ENCODE results near the gene ADAP1.

Gene ADAP1

GRCh38 chr7:919114-919442 lies 35.4 kb downstream of the ADAP1 start:
- Histone ChIP-seq H3K27me3 (ENCODE audit: insufficient read depth, low read length, poor library complexity) (no peaks in the 10 kb centered on the region), H3K36me3 (ENCODE audit: insufficient read depth, low read length) (no peaks in the 10 kb centered on the region)
- TF ChIP-seq CTCF (IDR thresholded peaks at IDR 0.05; ENCODE audit: borderline replicate concordance, extremely low read depth, low read length, poor library complexity, severe bottlenecking) (no peak), EZH2 (IDR thresholded peaks at IDR 0.05; ENCODE audit: borderline replicate concordance, low read depth, low read length, severe bottlenecking) (no peak)

GRCh38 chr7:918441-919113 lies 35.9 kb downstream of the ADAP1 start:
- Histone ChIP-seq H4K20me1 (ENCODE audit: insufficient read depth, low read length) (no peaks in the 10 kb centered on the region; the same call in 1 of the 2 replicates), H3K36me3 (ENCODE audit: insufficient read depth, low read length) (no peaks in the 10 kb centered on the region), H2AFZ (ENCODE audit: low read depth, low read length) (no peak overlapping the region), H3K79me2 (ENCODE audit: insufficient read depth, low read length) (no peaks in the 10 kb centered on the region), H3K9ac (ENCODE audit: low read depth, low read length) (no peak overlapping the region), H3K4me1 (ENCODE audit: insufficient read depth, low read length) (peaks cover 17% of the 10 kb centered on the region), H3K9me3 (ENCODE audit: insufficient read depth, low read length, severe bottlenecking) (no peaks in the 10 kb centered on the region), H3K4me3 (ENCODE audit: low read depth in 1 of 2, low read length in 2 of 2) (no peak overlapping the region), H3K27ac (ENCODE audit: low read length) (no peak overlapping the region), H3K27me3 (ENCODE audit: insufficient read depth, low read length, poor library complexity) (no peaks in the 10 kb centered on the region), H3K4me2 (ENCODE audit: insufficient read depth, low read length) (no peak overlapping the region)
- ATAC-seq (ENCODE audit: insufficient read depth, low read depth) (no peak), DNase-seq (no peak)
- no peak for TF ChIP-seq EZH2 (IDR thresholded peaks at IDR 0.05; ENCODE audit: borderline replicate concordance, low read depth, low read length, severe bottlenecking)
- TF ChIP-seq CTCF (IDR thresholded peaks at IDR 0.05; ENCODE audit: borderline replicate concordance, extremely low read depth, low read length, poor library complexity, severe bottlenecking): no peak

More at GRCh38 chr7:919114-919442, 35.4 kb downstream of the ADAP1 start:
- Histone ChIP-seq H3K79me2 (ENCODE audit: insufficient read depth, low read length) (no peaks in the 10 kb centered on the region), H2AFZ (ENCODE audit: low read depth, low read length) (no peak overlapping the region), H3K9me3 (ENCODE audit: insufficient read depth, low read length, severe bottlenecking) (no peaks in the 10 kb centered on the region), H4K20me1 (ENCODE audit: insufficient read depth, low read length) (no peaks in the 10 kb centered on the region; the same call in 1 of the 2 replicates), H3K27ac (ENCODE audit: low read length) (no peak overlapping the region), H3K4me1 (ENCODE audit: insufficient read depth, low read length) (peaks cover 20% of the 10 kb centered on the region), H3K4me3 (ENCODE audit: low read depth in 1 of 2, low read length in 2 of 2) (no peak overlapping the region), H3K9ac (ENCODE audit: low read depth, low read length) (no peak overlapping the region), H3K4me2 (ENCODE audit: insufficient read depth, low read length) (no peak overlapping the region)
- no peak for ATAC-seq (ENCODE audit: insufficient read depth, low read depth)
- no peak for DNase-seq

- Histone ChIP-seq H4K20me1 (ENCODE audit: insufficient read depth, low read length) (no peaks in the 10 kb centered on the region; the same call in 1 of the 2 replicates), H3K9me3 (ENCODE audit: insufficient read depth, low read length, severe bottlenecking) (no peaks in the 10 kb centered on the region), H3K4me3 (ENCODE audit: low read depth in 1 of 2, low read length in 2 of 2) (no peak overlapping the region), H3K27me3 (ENCODE audit: insufficient read depth, low read length, poor library complexity) (no peaks in the 10 kb centered on the region), H3K27ac (ENCODE audit: low read length) (no peak overlapping the region), H3K79me2 (ENCODE audit: insufficient read depth, low read length) (no peaks in the 10 kb centered on the region), H3K4me2 (ENCODE audit: insufficient read depth, low read length) (no peak overlapping the region), H3K4me1 (ENCODE audit: insufficient read depth, low read length) (peaks cover 13% of the 10 kb centered on the region), H3K36me3 (ENCODE audit: insufficient read depth, low read length) (no peaks in the 10 kb centered on the region), H3K9ac (ENCODE audit: low read depth, low read length) (no peak overlapping the region), H2AFZ (ENCODE audit: low read depth, low read length) (no peak overlapping the region)
- no peak for TF ChIP-seq CTCF (IDR thresholded peaks at IDR 0.05; ENCODE audit: borderline replicate concordance, extremely low read depth, low read length, poor library complexity, severe bottlenecking)
- TF ChIP-seq EZH2 (IDR thresholded peaks at IDR 0.05; ENCODE audit: borderline replicate concordance, low read depth, low read length, severe bottlenecking): no peak
- ATAC-seq (ENCODE audit: insufficient read depth, low read depth) (no peak), DNase-seq (no peak)
These were observed 36.4 kb downstream of the ADAP1 start for GRCh38 chr7:918118-918425.

Data from DND-41 (cell line).